Loucy (cell line): Measurements from ENCODE around the gene EML1.

Experiments
- CTCF ChIP-seq: fragments of 200-600 bp; sonication (generic); conservative IDR thresholded peaks from 2 replicates; pipeline ENCODE4 v1.5.1; 2014; ENCODE audit warnings: mild to moderate bottlenecking, antibody characterized with exemption, low read length
- EZH2phosphoT487 ChIP-seq: fragments of 200-600 bp; IDR thresholded peaks from 2 replicates; pipeline ENCODE4 v1.6.1; 2018; ENCODE audit warnings: antibody characterized with exemption, mild to moderate bottlenecking, moderate library complexity, borderline replicate concordance

- TF ChIP-seq CTCF, result no peak
- no peak for TF ChIP-seq EZH2phosphoT487
Observed at GRCh38 chr14:99984036-99984435, 190.8 kb downstream of the EML1 start.
